ENCODE measurements around the gene SBNO1. TPM values are rescaled to one million over a fixed set of nuclear protein-coding genes. Genes with fewer than 3 reads are reported as not detected.

The SBNO1 gene
- total RNA-seq, 1 experiment from 2014 or later = 60.8 TPM

DNA sequence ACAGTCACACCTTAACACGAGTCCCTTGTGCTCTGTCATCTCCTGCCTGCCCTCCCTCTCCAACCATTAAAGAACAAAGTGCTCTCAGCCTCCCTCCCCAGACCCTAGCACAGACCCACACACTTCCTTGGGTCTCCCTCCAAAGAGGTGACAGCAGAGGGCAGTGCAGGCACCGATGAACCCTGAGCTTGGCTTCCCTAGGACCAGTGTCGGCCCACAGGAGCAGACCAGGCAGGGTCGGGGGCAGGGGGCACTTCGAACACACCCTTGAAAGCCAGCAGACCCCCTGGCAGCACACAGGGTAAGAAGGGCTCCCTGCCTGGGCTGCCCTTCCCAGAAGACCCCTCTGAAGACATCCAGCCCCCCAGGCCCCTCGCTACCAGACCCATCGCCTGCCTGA, 100.0 kb downstream of the SBNO1 start:
- TF ChIP-seq, protein P1, sequence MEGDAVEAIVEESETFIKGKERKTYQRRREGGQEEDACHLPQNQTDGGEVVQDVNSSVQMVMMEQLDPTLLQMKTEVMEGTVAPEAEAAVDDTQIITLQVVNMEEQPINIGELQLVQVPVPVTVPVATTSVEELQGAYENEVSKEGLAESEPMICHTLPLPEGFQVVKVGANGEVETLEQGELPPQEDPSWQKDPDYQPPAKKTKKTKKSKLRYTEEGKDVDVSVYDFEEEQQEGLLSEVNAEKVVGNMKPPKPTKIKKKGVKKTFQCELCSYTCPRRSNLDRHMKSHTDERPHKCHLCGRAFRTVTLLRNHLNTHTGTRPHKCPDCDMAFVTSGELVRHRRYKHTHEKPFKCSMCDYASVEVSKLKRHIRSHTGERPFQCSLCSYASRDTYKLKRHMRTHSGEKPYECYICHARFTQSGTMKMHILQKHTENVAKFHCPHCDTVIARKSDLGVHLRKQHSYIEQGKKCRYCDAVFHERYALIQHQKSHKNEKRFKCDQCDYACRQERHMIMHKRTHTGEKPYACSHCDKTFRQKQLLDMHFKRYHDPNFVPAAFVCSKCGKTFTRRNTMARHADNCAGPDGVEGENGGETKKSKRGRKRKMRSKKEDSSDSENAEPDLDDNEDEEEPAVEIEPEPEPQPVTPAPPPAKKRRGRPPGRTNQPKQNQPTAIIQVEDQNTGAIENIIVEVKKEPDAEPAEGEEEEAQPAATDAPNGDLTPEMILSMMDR (IDR thresholded peaks at IDR 0.05; ENCODE audit: unreplicated experiment) = no peak
- intact Hi-C loops (cut with micrococcal nuclease; ENCODE audit: unreplicated experiment) = no loop called here
- CTCF ChIA-PET = interaction anchor here (0.6 to 0.7 kb wide), 2 partner anchors 14 to 115 kb away, joined by 3 read pairs; no protein-coding TSS in a partner anchor
- H3K4me3 Mint-ChIP-seq (ENCODE audit: low read depth, unreplicated experiment) = no peak overlapping the region
- peak overlapping the region; percentile 39 for H3K27ac Mint-ChIP-seq (ENCODE audit: unreplicated experiment)
- no TSS peak for BruUV-seq (replicated peaks)
- H3K4me1 Mint-ChIP-seq (ENCODE audit: low read depth, unreplicated experiment) = no peaks in the 10 kb centered on the region
- DNase-seq = no peak
- no peaks in the 10 kb centered on the region for H3K27me3 Mint-ChIP-seq (ENCODE audit: unreplicated experiment)
- no peaks in the 10 kb centered on the region for H3K9me3 Mint-ChIP-seq (ENCODE audit: low read depth, unreplicated experiment)
- peaks cover 39% of the 10 kb centered on the region for H3K36me3 Mint-ChIP-seq (ENCODE audit: insufficient read depth, unreplicated experiment)

DNA sequence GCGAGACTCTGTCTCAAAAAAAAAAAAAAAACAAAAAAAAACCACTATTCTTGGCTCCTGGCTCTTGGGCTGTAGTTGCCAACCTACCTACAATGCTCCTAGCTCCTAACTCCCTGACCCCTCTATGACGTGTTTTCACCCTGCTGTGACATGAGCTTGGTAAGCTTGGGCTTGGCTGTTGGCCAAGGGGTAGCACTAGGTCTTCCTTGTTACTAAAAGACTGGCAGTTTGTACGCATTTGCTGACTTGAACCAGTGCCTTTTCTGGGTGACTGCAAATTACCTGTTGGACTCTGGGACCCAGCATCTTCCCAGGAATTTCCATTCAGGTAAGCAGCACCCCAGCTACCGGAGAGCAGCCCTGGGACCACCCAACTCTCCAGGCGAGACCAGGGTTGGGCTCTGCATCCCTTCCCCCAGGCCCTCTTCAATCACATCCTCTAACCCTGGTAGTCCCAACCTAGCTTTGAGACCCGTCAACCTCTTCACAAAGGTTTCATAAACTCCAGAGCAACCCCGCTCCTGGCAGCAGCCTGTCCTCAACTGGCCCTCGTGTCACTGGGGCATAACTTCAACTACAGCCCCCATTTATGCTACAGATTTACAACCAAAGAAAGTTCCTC, 101.3 kb downstream of the SBNO1 start:
- H3K27me3 Mint-ChIP-seq (ENCODE audit: unreplicated experiment) = no peaks in the 10 kb centered on the region
- peaks cover 37% of the 10 kb centered on the region for H3K36me3 Mint-ChIP-seq (ENCODE audit: insufficient read depth, unreplicated experiment)
- TF ChIP-seq, protein P1 (IDR thresholded peaks at IDR 0.05; ENCODE audit: unreplicated experiment) = no peak
- H3K27ac Mint-ChIP-seq (ENCODE audit: unreplicated experiment) = no peak overlapping the region
- CTCF ChIA-PET = interaction anchor here (0.5 kb wide), 1 partner anchor 68 kb away, joined by 3 read pairs; no protein-coding TSS in a partner anchor
- no peak overlapping the region for H3K4me3 Mint-ChIP-seq (ENCODE audit: low read depth, unreplicated experiment)
- DNase-seq = no peak
- intact Hi-C loops (cut with micrococcal nuclease; ENCODE audit: unreplicated experiment) = no loop called here
- BruUV-seq (replicated peaks) = no TSS peak
- no peaks in the 10 kb centered on the region for H3K9me3 Mint-ChIP-seq (ENCODE audit: low read depth, unreplicated experiment)
- H3K4me1 Mint-ChIP-seq (ENCODE audit: low read depth, unreplicated experiment) = no peaks in the 10 kb centered on the region

DNA sequence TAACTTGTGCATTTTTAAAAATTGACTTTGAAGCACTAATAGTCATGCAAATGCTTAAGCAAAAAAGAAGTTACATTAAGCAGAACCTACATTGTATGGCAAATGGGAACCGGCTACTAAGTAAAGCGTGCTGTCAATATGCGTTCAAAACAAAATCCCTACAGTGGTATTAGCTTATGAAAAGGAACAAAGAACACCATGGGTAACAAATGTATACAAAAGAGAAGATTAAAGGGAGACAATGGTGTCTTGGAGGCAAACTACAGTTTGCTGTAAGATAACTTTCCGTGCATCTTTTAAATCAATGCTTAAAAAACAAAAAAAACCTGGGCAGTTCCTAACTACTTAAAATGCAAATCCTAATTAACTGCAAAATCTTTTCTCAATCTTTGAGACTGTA, 103.5 kb downstream of the SBNO1 start:
- no peak for DNase-seq
- CTCF ChIA-PET = interaction anchor here (0.7 kb wide), 1 partner anchor 323 kb away, joined by 3 read pairs; the partner anchor contains the start of gene TMED2
- TF ChIP-seq, protein P1 (IDR thresholded peaks at IDR 0.05; ENCODE audit: unreplicated experiment) = no peak
- intact Hi-C loops (cut with micrococcal nuclease; ENCODE audit: unreplicated experiment) = no loop called here
- no peak overlapping the region for H3K27ac Mint-ChIP-seq (ENCODE audit: unreplicated experiment)
- BruUV-seq (replicated peaks) = TSS peak; percentile 72
- peaks cover 57% of the 10 kb centered on the region for H3K36me3 Mint-ChIP-seq (ENCODE audit: insufficient read depth, unreplicated experiment)
- no peaks in the 10 kb centered on the region for H3K27me3 Mint-ChIP-seq (ENCODE audit: unreplicated experiment)
- H3K9me3 Mint-ChIP-seq (ENCODE audit: low read depth, unreplicated experiment) = no peaks in the 10 kb centered on the region
- H3K4me3 Mint-ChIP-seq (ENCODE audit: low read depth, unreplicated experiment) = no peak overlapping the region
- H3K4me1 Mint-ChIP-seq (ENCODE audit: low read depth, unreplicated experiment) = no peaks in the 10 kb centered on the region

DNA sequence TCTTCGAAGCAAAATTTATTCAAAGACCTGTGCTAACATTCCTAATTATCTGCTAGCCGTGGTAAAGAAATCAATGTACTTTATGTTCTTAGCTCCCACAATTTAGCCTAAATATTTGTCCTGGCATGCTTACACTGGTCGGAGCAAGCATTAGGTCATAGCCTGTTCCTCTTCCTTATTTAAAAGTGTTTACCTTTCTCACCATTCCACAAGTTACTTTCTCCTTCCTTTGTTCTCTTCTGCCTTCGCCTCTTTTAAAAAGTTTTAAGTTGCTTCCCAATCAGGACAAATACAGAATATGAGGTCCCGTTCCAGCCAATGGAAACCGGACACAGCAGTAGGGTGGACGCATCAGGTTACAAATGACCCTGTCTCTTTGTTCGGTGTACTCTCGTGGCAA, 104.6 kb downstream of the SBNO1 start:
- H3K27me3 Mint-ChIP-seq (ENCODE audit: unreplicated experiment) = no peaks in the 10 kb centered on the region
- CTCF ChIA-PET = no interaction called here
- no peaks in the 10 kb centered on the region for H3K9me3 Mint-ChIP-seq (ENCODE audit: low read depth, unreplicated experiment)
- DNase-seq = no peak
- TF ChIP-seq, protein P1 (IDR thresholded peaks at IDR 0.05; ENCODE audit: unreplicated experiment) = no peak
- intact Hi-C loops (cut with micrococcal nuclease; ENCODE audit: unreplicated experiment) = no loop called here
- H3K4me1 Mint-ChIP-seq (ENCODE audit: low read depth, unreplicated experiment) = no peaks in the 10 kb centered on the region
- BruUV-seq (replicated peaks) = no TSS peak
- H3K27ac Mint-ChIP-seq (ENCODE audit: unreplicated experiment) = no peak overlapping the region
- peaks cover 63% of the 10 kb centered on the region for H3K36me3 Mint-ChIP-seq (ENCODE audit: insufficient read depth, unreplicated experiment)
- H3K4me3 Mint-ChIP-seq (ENCODE audit: low read depth, unreplicated experiment) = no peak overlapping the region

Measured in Calu3 (cell line).